Activated CD4-positive, CD25-positive, alpha-beta regulatory T cell treated with anti-CD3 and anti-CD28 coated beads, Interleukin-2, amount 50 U/mL, for 24 hours (primary cell): ENCODE results near the gene KXD1.
"Not testable (repeated sequence)": the region's sequence is repeated elsewhere in the genome, so short reads cannot be mapped to it uniquely, and the experiment has no call there.

Source experiments
- ATAC-seq, 2 donors: fragments of 150-1000 bp; cut with Tn5 transposase; one replicate each; pipeline ENCODE4 v1.10.0; 2021; ENCODE audit warnings: mild to moderate bottlenecking in 1 of 2, moderate library complexity in 1 of 2

KXD1 gene, protein sequence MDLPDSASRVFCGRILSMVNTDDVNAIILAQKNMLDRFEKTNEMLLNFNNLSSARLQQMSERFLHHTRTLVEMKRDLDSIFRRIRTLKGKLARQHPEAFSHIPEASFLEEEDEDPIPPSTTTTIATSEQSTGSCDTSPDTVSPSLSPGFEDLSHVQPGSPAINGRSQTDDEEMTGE

GRCh38 chr19:18557411-18558201 is at the start of gene KXD1:
TSS of gene KXD1 (plus strand) at chr19:18557870. CDS start at chr19:18562057, 4,187 bp downstream.
- ATAC-seq, result peak; percentile 99

- ATAC-seq, result no peak
Measured at GRCh38 chr19:18508585-18508984, 49.1 kb upstream of the KXD1 start.

GRCh38 chr19:18510216-18510615 is 47.5 kb upstream of the KXD1 start:
- ATAC-seq, result no peak

DNA sequence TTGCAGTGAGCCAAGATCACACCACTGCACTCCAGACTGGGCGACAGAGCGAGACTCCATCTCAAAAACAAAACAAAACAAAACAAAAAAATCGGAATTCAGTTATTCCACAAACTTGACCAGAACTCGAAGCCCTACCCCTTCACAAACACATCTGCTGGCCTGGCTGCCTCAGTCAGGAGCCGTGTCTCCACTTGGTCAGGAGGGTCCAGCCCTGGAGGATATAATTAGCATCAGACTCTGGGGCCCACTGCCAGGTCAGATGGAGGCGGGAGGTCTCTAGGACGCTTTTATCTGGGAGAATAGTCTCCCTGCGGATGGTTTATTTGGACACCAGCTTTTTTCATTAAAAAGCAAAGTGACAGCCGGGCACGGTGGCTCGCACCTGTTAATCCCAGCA is 43.8 kb upstream of the KXD1 start:
- ATAC-seq, result no peak

DNA sequence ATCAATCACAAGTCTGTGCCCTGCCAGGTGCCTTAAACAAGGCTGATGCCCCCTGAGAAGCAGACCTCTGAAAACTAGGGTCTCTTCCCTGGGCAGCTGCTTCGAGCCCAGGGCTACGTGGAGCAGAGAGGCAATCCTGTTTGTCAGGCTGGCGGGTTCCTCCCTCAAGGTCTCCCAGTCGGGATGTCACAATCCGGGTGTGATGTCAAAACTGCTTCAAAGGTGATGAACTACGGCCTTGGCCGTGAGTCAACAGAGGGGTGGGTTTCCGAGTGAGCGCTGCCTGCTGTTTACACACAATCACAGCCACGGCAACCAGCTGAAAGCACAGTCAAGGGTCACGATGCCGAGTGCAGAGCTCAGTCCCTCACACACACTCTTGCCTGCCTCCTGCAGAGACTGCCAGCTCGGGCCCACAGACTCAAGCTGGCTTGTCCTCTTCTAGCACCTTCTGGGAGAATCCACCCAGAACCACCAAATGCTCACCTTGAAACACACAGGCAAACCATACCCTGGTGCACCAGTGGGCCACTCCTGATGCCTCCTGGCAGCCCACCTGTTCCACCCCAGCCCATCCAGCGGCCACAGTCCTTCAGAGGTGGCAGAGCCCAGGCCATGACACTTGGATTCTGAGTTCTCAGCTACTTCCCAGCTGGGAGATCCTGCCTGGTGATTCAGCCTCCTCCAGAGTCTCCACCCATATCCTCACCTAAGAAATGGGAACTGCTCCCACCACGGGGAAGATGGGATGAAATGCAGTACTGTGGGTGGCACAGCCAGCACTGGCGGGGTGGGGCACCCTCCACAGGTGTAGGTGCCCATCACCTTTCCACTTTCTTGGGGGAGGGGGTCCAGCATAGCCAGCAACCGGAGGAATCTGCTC is 42.6 kb upstream of the KXD1 start:
- ATAC-seq, result no peak

DNA sequence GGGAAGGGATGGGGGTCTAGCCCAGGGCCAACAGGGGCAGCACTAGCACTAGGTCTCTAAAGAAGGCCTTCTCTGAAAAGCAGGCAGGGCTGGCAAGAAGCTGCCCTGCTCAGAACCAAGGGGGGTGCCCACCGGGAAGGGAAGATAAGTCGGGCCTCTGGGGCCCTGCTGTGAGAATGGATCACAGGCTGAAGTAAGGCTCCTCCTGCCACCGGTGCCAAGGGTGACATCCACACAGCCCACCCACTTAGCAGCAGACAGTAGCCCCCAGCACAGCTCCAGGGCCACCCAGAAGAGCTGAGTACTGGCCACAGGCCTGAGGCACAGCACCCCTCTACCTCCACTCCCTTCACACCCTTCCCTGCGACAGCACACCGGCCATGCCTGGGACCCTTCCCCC is 41.7 kb upstream of the KXD1 start:
- ATAC-seq, result no peak

- no peak for ATAC-seq
Measured at GRCh38 chr19:18517606-18518005, 40.1 kb upstream of the KXD1 start.

- no peak for ATAC-seq
Measured at GRCh38 chr19:18518639-18519038, 39.0 kb upstream of the KXD1 start.

GRCh38 chr19:18519962-18520847 is 37.5 kb upstream of the KXD1 start:
- no peak for ATAC-seq

GRCh38 chr19:18520848-18521691 is 36.6 kb upstream of the KXD1 start:
- no peak for ATAC-seq

GRCh38 chr19:18521692-18522123 is 36.0 kb upstream of the KXD1 start, which contains the start of gene ELL:
TSS of gene ELL (minus strand) at chr19:18522070. CDS start at chr19:18522055, 15 bp downstream.
- ATAC-seq, result peak; percentile 0 to 4

GRCh38 chr19:18522124-18522861 is 35.4 kb upstream of the KXD1 start:
- peak; percentile 87 to 92 for ATAC-seq

DNA sequence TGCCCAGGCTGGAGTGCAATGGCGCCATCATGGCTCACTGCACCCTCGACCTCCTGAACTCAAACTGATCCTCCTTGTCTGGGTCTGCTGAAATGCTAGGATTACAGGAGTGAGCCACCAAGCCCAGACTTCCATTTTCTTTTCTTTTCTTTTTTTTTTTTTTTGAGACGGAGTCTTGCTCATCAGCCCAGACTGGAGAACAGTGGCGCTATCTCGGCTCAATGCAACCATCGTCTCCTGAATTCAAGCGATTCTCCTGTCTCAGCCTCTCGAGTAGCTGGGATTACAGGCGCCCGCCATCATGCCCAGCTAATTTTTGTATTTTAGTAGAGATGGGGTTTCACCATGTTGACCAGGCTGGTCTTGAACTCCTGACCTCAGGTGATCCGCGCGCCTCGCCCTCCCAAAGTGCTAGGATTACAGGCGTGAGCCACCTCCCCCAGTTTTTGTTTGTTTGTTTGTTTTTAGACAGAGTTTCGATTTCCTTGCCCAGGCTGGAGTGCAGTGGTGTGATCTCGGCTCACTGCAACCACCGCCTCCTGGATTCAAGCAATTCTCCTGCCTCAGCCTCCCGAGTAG is 34.7 kb upstream of the KXD1 start:
- not testable (repeated sequence) for ATAC-seq

GRCh38 chr19:18523841-18524240 is 33.8 kb upstream of the KXD1 start:
- ATAC-seq, result no peak

- ATAC-seq, result no peak
Measured at GRCh38 chr19:18526316-18526715, 31.4 kb upstream of the KXD1 start.

GRCh38 chr19:18529782-18530181 is 27.9 kb upstream of the KXD1 start:
- ATAC-seq, result no peak

DNA sequence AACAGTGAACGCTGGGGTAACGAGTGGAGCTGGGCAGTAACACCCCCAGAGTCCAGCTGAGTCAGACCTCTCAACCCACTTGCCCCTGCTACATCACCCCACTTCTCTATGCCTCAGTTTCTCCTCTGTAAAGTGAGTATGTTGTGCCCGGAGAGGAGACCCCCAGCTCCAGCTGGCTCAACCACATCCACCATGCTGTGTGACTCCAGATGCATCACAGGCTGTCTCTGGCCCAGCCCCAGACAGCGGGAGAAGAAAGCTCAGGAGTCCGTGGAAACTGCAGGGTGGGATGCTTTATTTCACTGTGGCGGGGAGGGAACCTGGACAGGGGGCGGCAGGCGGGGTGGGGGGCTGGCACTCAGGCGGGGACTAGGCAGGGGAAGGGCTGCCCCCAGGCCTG is 26.2 kb upstream of the KXD1 start:
- ATAC-seq, result no peak

DNA sequence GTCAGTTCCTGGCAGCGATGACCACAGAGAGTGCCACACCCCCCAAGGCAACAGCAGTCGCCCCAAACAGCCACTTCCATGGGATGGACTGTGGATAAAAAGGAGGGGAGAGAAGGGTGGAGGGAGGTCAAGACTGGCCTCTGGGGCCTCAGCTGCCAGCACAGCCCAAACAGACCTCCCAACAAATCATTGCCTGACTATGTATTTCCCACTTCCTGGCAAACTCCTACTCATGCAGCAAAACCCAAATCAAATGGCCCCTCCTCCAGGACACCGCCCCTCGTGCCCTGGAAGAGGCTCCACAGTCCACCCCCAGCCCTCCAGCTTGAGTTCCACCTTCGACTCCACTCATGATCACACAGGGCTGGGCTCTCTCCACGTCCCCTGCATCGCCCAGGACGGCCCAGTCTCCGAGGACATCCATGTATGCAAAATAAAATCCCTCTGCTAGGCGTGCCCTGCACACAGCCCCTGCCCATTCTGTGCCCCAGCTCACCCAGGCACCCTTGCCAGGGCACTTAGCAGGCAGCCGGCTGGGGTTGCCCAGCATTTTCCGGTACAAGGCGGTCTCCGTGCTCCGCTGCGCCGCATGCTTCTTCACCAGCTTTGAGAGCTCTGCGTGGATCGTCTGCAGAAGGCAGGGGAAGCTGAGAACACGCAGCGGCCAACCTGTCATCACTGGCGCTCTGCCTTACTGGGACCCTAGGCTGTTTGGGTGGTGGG is 25.3 kb upstream of the KXD1 start:
- ATAC-seq, result no peak

DNA sequence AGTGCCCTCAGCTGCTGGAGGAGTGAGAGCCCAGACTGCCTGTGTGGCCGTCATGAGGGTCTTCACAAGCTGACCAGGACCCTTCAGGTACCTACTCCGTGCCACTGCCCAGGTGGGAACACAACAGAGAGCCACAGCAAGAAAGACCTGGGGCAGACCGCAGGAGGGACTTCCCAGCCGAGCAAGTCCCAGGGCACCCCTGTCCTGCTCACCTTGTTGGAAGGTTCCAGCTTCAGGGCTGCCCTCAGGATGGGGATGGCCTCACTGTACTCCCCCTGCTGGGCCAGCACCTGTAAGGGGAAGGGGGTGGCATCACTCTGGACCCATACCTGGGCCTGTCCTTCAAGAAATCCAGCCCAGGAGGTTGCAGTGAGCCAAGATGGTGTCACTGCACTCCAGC is 24.6 kb upstream of the KXD1 start:
- no peak for ATAC-seq
